ENCODE measurements around the gene DYNC1I1. TPM values are rescaled to one million over a fixed set of nuclear protein-coding genes. Genes with fewer than 3 reads are reported as not detected.

DYNC1I1 gene
- total RNA-seq, 2 experiments from 2014 or later, result 0.08 TPM; not detected in 1

DNA sequence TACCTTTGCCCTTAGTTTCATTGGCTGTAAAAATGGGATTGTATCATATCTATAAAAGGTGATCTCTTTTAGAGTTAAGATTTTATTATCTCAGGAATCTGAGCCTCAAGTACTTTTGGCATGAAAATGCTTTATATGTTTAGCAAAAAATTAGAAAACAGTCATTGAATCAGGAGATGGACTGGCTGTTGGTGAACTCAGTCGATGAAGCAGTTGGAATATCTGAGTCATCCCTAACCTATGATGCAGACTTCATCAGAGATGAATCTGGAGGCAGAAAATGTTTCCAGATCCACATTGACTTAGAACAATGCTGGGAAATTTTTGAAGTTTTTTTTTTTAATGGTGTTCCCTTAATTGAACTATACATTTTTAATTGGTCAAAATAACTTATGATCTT lies 321.1 kb downstream of the DYNC1I1 start:
- Histone ChIP-seq H3K4me3 (ENCODE audit: low read length) (no peak overlapping the region), H3K4me1 (ENCODE audit: insufficient read depth, low read length) (no peaks in the 10 kb centered on the region), H3K9me3 (ENCODE audit: control insufficient read depth in 1 of 2, insufficient read depth in 1 of 2, low read length in 2 of 2) (no peaks in the 10 kb centered on the region), H3K27ac (ENCODE audit: low read depth in 1 of 2, low read length in 2 of 2) (no peak overlapping the region), H3K27me3 (ENCODE audit: control insufficient read depth in 1 of 2, insufficient read depth in 2 of 2, low read length in 2 of 2) (no peaks in the 10 kb centered on the region), H3K36me3 (ENCODE audit: insufficient read depth, low read length) (no peaks in the 10 kb centered on the region)
- Mint-ChIP-seq H3K4me1 (ENCODE audit: low read depth) (no peaks in the 10 kb centered on the region), H3K27me3 (peaks cover 12% of the 10 kb centered on the region), H3K4me3 (no peak overlapping the region), H3K27ac (no peak overlapping the region), H3K9me3 (no peaks in the 10 kb centered on the region), H3K36me3 (ENCODE audit: low read depth) (no peaks in the 10 kb centered on the region)
- ChIA-PET CTCF (no interaction called here), POLR2A (no interaction called here)
- intact Hi-C loops (cut with DNase I, micrococcal nuclease), result no loop called here
- ATAC-seq (ENCODE audit: poor library complexity) (no peak), DNase-seq (no peak)
- TF ChIP-seq, protein P1, sequence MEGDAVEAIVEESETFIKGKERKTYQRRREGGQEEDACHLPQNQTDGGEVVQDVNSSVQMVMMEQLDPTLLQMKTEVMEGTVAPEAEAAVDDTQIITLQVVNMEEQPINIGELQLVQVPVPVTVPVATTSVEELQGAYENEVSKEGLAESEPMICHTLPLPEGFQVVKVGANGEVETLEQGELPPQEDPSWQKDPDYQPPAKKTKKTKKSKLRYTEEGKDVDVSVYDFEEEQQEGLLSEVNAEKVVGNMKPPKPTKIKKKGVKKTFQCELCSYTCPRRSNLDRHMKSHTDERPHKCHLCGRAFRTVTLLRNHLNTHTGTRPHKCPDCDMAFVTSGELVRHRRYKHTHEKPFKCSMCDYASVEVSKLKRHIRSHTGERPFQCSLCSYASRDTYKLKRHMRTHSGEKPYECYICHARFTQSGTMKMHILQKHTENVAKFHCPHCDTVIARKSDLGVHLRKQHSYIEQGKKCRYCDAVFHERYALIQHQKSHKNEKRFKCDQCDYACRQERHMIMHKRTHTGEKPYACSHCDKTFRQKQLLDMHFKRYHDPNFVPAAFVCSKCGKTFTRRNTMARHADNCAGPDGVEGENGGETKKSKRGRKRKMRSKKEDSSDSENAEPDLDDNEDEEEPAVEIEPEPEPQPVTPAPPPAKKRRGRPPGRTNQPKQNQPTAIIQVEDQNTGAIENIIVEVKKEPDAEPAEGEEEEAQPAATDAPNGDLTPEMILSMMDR (IDR thresholded peaks at IDR 0.05), result no peak

DNA sequence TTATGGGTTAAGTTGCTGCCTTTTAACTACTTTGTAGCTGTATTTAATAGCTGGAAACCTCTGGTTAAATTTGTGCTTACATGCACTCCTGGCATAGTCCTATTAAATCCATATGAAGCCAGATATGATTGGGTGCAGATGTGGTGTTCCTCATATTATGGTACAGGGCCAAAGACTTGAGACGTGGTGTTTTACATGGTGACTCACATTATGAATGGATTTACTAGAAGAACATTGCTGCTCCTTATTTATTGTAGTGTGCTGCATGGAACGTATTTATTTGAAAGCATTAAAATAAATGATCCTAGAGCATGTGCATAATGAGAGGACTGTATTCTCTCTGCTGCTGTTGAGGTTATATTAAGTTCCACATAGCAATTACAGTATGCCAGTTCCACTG lies 325.5 kb downstream of the DYNC1I1 start:
- Histone ChIP-seq H3K27ac (ENCODE audit: low read depth in 1 of 2, low read length in 2 of 2) (no peak overlapping the region), H3K4me1 (ENCODE audit: insufficient read depth, low read length) (no peaks in the 10 kb centered on the region), H3K36me3 (ENCODE audit: insufficient read depth, low read length) (no peaks in the 10 kb centered on the region), H3K9me3 (ENCODE audit: control insufficient read depth in 1 of 2, insufficient read depth in 1 of 2, low read length in 2 of 2) (no peaks in the 10 kb centered on the region), H3K27me3 (ENCODE audit: control insufficient read depth in 1 of 2, insufficient read depth in 2 of 2, low read length in 2 of 2) (no peaks in the 10 kb centered on the region), H3K4me3 (ENCODE audit: low read length) (no peak overlapping the region)
- intact Hi-C loops (cut with DNase I, micrococcal nuclease), result no loop called here
- TF ChIP-seq, protein P1 (IDR thresholded peaks at IDR 0.05), result no peak
- Mint-ChIP-seq H3K9me3 (peaks cover 6% of the 10 kb centered on the region), H3K4me1 (ENCODE audit: low read depth) (no peaks in the 10 kb centered on the region), H3K27me3 (peaks cover 12% of the 10 kb centered on the region), H3K4me3 (no peak overlapping the region), H3K27ac (no peak overlapping the region), H3K36me3 (ENCODE audit: low read depth) (no peaks in the 10 kb centered on the region)
- CTCF ChIA-PET, result no interaction called here
- DNase-seq, result no peak
- POLR2A ChIA-PET, result no interaction called here
- ATAC-seq (ENCODE audit: poor library complexity), result no peak

DNA sequence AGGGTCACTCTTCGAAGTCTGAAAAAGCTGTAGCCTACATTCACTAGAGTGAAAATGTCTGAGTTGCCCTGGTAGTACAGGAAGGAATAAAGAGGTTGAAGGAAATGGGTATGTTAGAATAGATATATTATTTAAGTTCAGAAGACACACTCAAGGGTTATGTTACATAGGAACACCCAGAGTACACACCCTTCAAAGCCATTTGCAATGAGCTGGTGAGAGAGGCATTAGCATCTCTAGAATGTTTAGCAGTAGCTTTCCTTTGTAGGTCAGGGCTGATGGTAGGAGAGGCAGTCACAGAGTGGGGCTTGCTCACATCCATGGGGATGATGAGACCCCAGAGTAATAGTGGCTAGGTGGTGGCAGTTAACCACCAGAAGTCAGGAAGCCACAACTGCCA lies 328.4 kb downstream of the DYNC1I1 start:
- intact Hi-C loops (cut with DNase I, micrococcal nuclease), result no loop called here
- Mint-ChIP-seq H3K27ac (no peak overlapping the region), H3K4me1 (ENCODE audit: low read depth) (no peaks in the 10 kb centered on the region), H3K36me3 (ENCODE audit: low read depth) (no peaks in the 10 kb centered on the region), H3K27me3 (peaks cover 7% of the 10 kb centered on the region), H3K9me3 (peaks cover 6% of the 10 kb centered on the region), H3K4me3 (no peak overlapping the region)
- ChIA-PET POLR2A (no interaction called here), CTCF (no interaction called here)
- TF ChIP-seq, protein P1 (IDR thresholded peaks at IDR 0.05), result no peak
- Histone ChIP-seq H3K36me3 (ENCODE audit: insufficient read depth, low read length) (no peaks in the 10 kb centered on the region), H3K27me3 (ENCODE audit: control insufficient read depth in 1 of 2, insufficient read depth in 2 of 2, low read length in 2 of 2) (no peaks in the 10 kb centered on the region), H3K4me3 (ENCODE audit: low read length) (no peak overlapping the region), H3K27ac (ENCODE audit: low read depth in 1 of 2, low read length in 2 of 2) (no peak overlapping the region), H3K4me1 (ENCODE audit: insufficient read depth, low read length) (no peaks in the 10 kb centered on the region), H3K9me3 (ENCODE audit: control insufficient read depth in 1 of 2, insufficient read depth in 1 of 2, low read length in 2 of 2) (no peaks in the 10 kb centered on the region)
- no peak for DNase-seq
- ATAC-seq (ENCODE audit: poor library complexity), result no peak
